ENCODE results near the gene SERPINB6.
A peak's percentile ranks its signal among the peaks of the same experiment; 100 is the strongest.

The SERPINB6 gene

DNA sequence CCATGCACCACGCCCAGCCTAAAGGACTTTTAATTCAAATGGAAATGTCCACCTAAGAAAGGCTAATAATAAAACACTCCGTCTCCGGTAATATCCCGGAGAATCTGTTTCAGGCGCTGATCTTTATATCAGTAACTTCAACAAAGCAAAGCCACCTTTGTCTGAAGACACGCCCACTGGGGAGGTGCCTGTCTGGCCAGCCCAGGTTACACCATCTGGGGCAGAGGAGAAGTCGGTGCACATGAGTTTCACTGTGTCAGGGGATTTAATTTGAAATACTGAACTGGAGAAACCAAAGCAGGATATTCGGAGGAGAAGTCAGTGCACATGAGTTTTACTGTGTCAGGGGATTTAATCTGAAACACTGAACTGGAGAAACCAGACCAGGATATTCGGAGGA is 9.4 kb downstream of the SERPINB6 start:
- no peak overlapping the region for H3K4me3 ChIP-seq (ENCODE audit: low read length)
- DNase-seq (ENCODE audit: low read depth), result peak; percentile 35

GRCh38 chr6:2961506-2961905 is 9.9 kb downstream of the SERPINB6 start:
- no peak for DNase-seq (ENCODE audit: low read depth)
- no peak overlapping the region for H3K4me3 ChIP-seq (ENCODE audit: low read length)
- TF ChIP-seq, protein P1, sequence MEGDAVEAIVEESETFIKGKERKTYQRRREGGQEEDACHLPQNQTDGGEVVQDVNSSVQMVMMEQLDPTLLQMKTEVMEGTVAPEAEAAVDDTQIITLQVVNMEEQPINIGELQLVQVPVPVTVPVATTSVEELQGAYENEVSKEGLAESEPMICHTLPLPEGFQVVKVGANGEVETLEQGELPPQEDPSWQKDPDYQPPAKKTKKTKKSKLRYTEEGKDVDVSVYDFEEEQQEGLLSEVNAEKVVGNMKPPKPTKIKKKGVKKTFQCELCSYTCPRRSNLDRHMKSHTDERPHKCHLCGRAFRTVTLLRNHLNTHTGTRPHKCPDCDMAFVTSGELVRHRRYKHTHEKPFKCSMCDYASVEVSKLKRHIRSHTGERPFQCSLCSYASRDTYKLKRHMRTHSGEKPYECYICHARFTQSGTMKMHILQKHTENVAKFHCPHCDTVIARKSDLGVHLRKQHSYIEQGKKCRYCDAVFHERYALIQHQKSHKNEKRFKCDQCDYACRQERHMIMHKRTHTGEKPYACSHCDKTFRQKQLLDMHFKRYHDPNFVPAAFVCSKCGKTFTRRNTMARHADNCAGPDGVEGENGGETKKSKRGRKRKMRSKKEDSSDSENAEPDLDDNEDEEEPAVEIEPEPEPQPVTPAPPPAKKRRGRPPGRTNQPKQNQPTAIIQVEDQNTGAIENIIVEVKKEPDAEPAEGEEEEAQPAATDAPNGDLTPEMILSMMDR (IDR thresholded peaks at IDR 0.05; ENCODE audit: insufficient read depth, low read depth, low read length, missing control alignments), result no peak

More for the DNA sequence above, 9.4 kb downstream of the SERPINB6 start:
- TF ChIP-seq, protein P1 (IDR thresholded peaks at IDR 0.05; ENCODE audit: insufficient read depth, low read depth, low read length, missing control alignments), result no peak

GRCh38 chr6:2960935-2961334 is 10.4 kb downstream of the SERPINB6 start:
- TF ChIP-seq, protein P1 (IDR thresholded peaks at IDR 0.05; ENCODE audit: insufficient read depth, low read depth, low read length, missing control alignments), result no peak
- no peak overlapping the region for H3K4me3 ChIP-seq (ENCODE audit: low read length)
- no peak for DNase-seq (ENCODE audit: low read depth)

DNA sequence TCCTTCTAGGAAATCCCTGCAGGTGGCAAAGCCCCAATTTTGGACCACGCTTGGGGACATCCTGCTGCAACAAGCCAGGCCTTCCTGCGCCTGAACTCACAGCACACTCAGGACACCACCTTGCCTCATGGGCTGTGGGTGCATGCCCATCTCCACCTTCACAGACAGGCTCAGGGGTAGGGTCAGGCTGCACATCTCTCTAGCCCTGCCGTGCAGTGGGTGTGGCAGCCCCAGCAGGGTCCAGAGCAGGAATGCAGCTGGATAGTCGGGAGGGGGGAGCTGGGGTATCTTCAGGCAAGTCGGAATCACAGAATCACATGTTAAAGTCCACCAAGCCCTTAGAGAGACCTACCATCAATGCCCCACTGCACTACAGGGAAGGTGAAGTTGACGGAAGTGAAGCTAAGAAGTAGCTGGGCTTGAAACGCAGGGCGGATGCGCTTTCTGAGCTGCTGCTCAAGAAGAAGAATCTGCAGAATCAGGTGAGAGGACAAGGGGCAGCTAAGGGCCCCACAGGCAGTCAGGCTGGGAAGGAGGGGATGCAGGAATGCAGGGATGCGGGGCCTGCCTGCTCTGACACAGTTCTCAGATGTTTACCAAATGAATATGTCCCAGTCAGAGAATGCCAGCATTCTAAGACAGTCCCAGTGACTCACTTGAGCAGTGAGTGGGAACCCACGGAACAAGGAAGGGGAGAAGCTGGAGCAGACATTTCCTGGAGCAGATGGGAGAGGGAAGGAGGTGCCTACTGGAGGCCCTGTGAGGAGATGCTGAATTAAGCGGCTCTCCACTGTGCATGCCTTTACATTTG is 11.3 kb downstream of the SERPINB6 start:
- peak; percentile 88 for DNase-seq (ENCODE audit: low read depth)
- TF ChIP-seq, protein P1 (IDR thresholded peaks at IDR 0.05; ENCODE audit: insufficient read depth, low read depth, low read length, missing control alignments), result no peak
- no peak overlapping the region for H3K4me3 ChIP-seq (ENCODE audit: low read length)

DNA sequence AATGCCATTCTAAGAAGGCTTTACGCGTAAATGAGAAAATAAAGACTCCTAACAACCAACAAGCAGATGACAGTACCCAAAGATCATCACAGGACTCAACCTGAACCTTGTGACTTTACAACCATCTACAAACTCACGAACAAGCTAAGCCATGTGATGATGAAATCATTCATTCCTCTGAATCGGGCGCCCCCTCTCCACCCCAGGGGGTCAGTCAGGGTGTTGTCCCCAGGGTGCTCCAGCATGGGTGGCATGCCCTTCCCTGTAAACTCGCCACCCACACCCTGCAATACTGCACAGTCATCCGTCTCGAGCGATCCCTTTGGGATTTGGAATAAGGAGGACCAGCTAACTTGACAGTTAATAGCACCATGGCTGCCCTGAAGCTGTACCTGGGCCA is 12.6 kb downstream of the SERPINB6 start:
- DNase-seq (ENCODE audit: low read depth), result no peak
- H3K4me3 ChIP-seq (ENCODE audit: low read length), result no peak overlapping the region
- TF ChIP-seq, protein P1 (IDR thresholded peaks at IDR 0.05; ENCODE audit: insufficient read depth, low read depth, low read length, missing control alignments), result no peak

- TF ChIP-seq, protein P1 (IDR thresholded peaks at IDR 0.05; ENCODE audit: insufficient read depth, low read depth, low read length, missing control alignments), result no peak
- DNase-seq (ENCODE audit: low read depth), result no peak
- no peak overlapping the region for H3K4me3 ChIP-seq (ENCODE audit: low read length)
Measured at GRCh38 chr6:2958331-2958711, 13.0 kb downstream of the SERPINB6 start.

All from epithelial cell of esophagus (primary cell).